Measurements from ENCODE around the gene SND1. TPM values are rescaled to one million over a fixed set of nuclear protein-coding genes. Genes with fewer than 3 reads are reported as not detected.
"Not testable (repeated sequence)": the region's sequence is repeated elsewhere in the genome, so short reads cannot be mapped to it uniquely, and the experiment has no call there.

The SND1 gene
- total RNA-seq, 2 donors from 2014 or later, result 91.0 to 111 TPM

DNA sequence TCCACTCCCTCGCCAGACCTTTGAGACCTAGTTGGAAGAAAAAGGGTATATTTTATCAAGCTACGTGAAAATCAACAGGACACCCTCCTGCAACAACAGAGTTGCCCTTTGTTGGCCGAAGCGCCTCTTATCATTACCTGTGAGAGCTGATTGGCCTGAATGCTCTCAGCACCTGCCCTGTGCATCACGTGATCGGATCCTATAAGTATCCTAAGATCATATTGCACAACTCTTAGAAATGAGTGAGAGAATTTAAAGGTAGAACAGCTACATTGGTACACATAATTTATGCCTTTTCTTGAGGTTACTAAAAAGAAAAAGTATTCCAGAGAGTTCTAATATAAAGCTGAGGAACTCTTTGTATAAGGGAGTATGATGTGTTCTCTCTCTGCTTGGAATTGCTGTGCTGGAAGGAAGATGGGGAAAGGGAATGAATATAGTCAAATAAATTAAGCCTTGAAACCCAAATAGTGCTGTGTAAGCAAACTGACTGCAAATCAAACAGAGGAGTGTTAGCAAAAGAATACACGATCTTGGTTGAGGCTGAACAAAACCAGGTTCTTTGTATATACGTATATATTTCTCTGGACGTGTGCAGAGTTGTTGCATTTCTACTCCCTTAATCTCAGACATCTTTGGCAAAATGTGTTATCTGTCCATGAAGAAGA is 309.9 kb downstream of the SND1 start:
- DNase-seq (ENCODE audit: low spot score), result no peak
- no peaks in the 10 kb centered on the region for H3K36me3 ChIP-seq
- no peaks in the 10 kb centered on the region for H3K4me1 ChIP-seq (ENCODE audit: control insufficient read depth in 1 of 2, low read depth in 2 of 2)
- no peaks in the 10 kb centered on the region for H3K27me3 ChIP-seq (replicated peaks; ENCODE audit: insufficient read depth)
- H3K4me3 ChIP-seq, result no peak overlapping the region
- no peak overlapping the region for H3K27ac ChIP-seq
- TF ChIP-seq CTCF (IDR thresholded peaks at IDR 0.05), result no peak
- H3K9me3 ChIP-seq, result no peaks in the 10 kb centered on the region
- no peak for ATAC-seq (ENCODE audit: insufficient number of reproducible peaks, low FRiP score, low read depth)

- Histone ChIP-seq H3K36me3 (no peaks in the 10 kb centered on the region), H3K27ac (no peak overlapping the region), H3K9me3 (no peaks in the 10 kb centered on the region), H3K4me1 (ENCODE audit: control insufficient read depth in 1 of 2, low read depth in 2 of 2) (no peaks in the 10 kb centered on the region), H3K4me3 (no peak overlapping the region), H3K27me3 (replicated peaks; ENCODE audit: insufficient read depth) (no peaks in the 10 kb centered on the region)
- DNase-seq (ENCODE audit: low spot score) (no peak), ATAC-seq (ENCODE audit: insufficient number of reproducible peaks, low FRiP score, low read depth) (no peak)
- no peak for TF ChIP-seq CTCF (IDR thresholded peaks at IDR 0.05)
Measured at GRCh38 chr7:127962589-127963361, 310.8 kb downstream of the SND1 start.

DNA sequence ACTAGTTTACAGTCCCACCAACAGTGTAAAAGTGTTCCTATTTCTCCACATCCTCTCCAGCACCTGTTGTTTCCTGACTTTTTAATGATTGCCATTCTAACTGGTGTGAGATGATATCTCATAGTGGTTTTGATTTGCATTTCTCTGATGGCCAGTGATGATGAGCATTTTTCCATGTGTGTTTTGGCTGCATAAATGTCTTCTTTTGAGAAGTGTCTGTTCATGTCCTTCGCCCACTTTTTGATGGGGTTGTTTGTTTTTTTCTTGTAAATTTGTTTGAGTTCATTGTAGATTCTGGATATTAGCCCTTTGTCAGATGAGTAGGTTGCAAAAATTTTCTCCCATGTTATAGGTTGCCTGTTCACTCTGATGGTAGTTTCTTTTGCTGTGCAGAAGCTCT is 311.9 kb downstream of the SND1 start:
- H3K27ac ChIP-seq; H3K4me1 ChIP-seq (ENCODE audit: control insufficient read depth in 1 of 2, low read depth in 2 of 2); ATAC-seq (ENCODE audit: insufficient number of reproducible peaks, low FRiP score, low read depth); H3K9me3 ChIP-seq; DNase-seq (ENCODE audit: low spot score); H3K4me3 ChIP-seq; H3K27me3 ChIP-seq (replicated peaks; ENCODE audit: insufficient read depth); H3K36me3 ChIP-seq: not testable (repeated sequence)

GRCh38 chr7:127967281-127967680 is 315.3 kb downstream of the SND1 start:
- no peaks in the 10 kb centered on the region for H3K36me3 ChIP-seq
- ATAC-seq (ENCODE audit: insufficient number of reproducible peaks, low FRiP score, low read depth), result no peak
- DNase-seq (ENCODE audit: low spot score), result no peak
- H3K4me3 ChIP-seq, result no peak overlapping the region
- H3K27ac ChIP-seq, result no peak overlapping the region
- no peak for TF ChIP-seq CTCF (IDR thresholded peaks at IDR 0.05)
- H3K9me3 ChIP-seq, result no peaks in the 10 kb centered on the region
- H3K4me1 ChIP-seq (ENCODE audit: control insufficient read depth in 1 of 2, low read depth in 2 of 2), result peaks cover 0 to 12% of the 10 kb centered on the region in 2 donors
- no peaks in the 10 kb centered on the region for H3K27me3 ChIP-seq (replicated peaks; ENCODE audit: insufficient read depth)

DNA sequence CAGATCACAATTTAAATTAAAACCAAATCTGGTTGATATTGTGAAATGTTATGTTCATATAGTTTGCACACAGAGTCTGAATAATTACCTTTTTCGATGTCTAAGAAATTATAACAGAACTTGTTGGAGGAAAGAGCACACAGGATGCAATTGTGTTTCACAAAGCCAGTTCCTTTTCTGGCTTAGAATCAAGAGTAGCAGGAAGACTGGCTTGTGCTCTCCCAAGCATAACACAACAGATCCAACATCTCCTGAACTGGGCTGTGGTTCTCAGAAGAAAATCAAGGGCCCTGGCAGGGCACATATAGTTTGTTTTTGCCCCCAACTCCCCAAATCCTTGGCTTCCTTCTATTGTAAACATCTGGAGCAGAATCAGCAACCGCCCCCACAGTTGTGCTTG is 316.6 kb downstream of the SND1 start:
- H3K27me3 ChIP-seq (replicated peaks; ENCODE audit: insufficient read depth), result no peaks in the 10 kb centered on the region
- no peak for ATAC-seq (ENCODE audit: insufficient number of reproducible peaks, low FRiP score, low read depth)
- H3K27ac ChIP-seq, result peak overlapping the region in 1 of 2 donors; percentile 10
- H3K4me3 ChIP-seq, result no peak overlapping the region
- no peaks in the 10 kb centered on the region for H3K36me3 ChIP-seq
- peaks cover 0 to 12% of the 10 kb centered on the region in 2 donors for H3K4me1 ChIP-seq (ENCODE audit: control insufficient read depth in 1 of 2, low read depth in 2 of 2)
- no peaks in the 10 kb centered on the region for H3K9me3 ChIP-seq
- no peak for TF ChIP-seq CTCF (IDR thresholded peaks at IDR 0.05)
- DNase-seq (ENCODE audit: low spot score), result no peak
